Osteocyte (in vitro differentiated cells): Measurements from ENCODE around the gene NDFIP2. TPM values are rescaled to one million over a fixed set of nuclear protein-coding genes. Genes with fewer than 3 reads are reported as not detected.

Source experiments
- DNase-seq: peaks from one replicate; pipeline ENCODE4 v3.0.0; 2021; ENCODE audit warnings: mixed read lengths; ENCODE audit not compliant: unreplicated experiment; ENCODE audit errors: extremely low spot score
- H3K27ac Mint-ChIP-seq: one replicate; pipeline ENCODE4 v1.8.0; 2021; ENCODE audit warnings: mild to moderate bottlenecking, mixed read lengths; ENCODE audit not compliant: unreplicated experiment
- H3K27me3 Mint-ChIP-seq: one replicate; pipeline ENCODE4 v1.8.0; 2021; ENCODE audit warnings: mixed read lengths; ENCODE audit not compliant: unreplicated experiment
- H3K36me3 Mint-ChIP-seq: one replicate; pipeline ENCODE4 v1.8.0; 2021; ENCODE audit warnings: mixed read lengths; ENCODE audit not compliant: unreplicated experiment
- H3K4me1 Mint-ChIP-seq: one replicate; pipeline ENCODE4 v1.8.0; 2021; ENCODE audit warnings: mixed read lengths; ENCODE audit not compliant: unreplicated experiment
- H3K4me3 Mint-ChIP-seq: one replicate; pipeline ENCODE4 v1.8.0; 2021; ENCODE audit warnings: mild to moderate bottlenecking, moderate library complexity, mixed read lengths; ENCODE audit not compliant: unreplicated experiment
- H3K9me3 Mint-ChIP-seq: one replicate; pipeline ENCODE4 v1.8.0; 2021; ENCODE audit warnings: mixed read lengths; ENCODE audit not compliant: unreplicated experiment
- CTCF ChIP-seq: fragments of 200-600 bp; sonication (generic); IDR thresholded peaks from 2 replicates; pipeline ENCODE4 v1.5.0; 2021; ENCODE audit warnings: antibody characterized with exemption, mild to moderate bottlenecking, moderate library complexity
- total RNA-seq: library from RNA; stranded (reverse); gene quantifications from 2 replicates; pipeline ENCODE4 v1.2.1, GENCODE V29; 2021

Gene NDFIP2
- total RNA-seq, 1 donor from 2014 or later: 30.6 TPM

GRCh38 chr13:79497852-79498251 is 16.9 kb downstream of the NDFIP2 start:
- Mint-ChIP-seq H3K27me3 (no peaks in the 10 kb centered on the region), H3K36me3 (peaks cover 3% of the 10 kb centered on the region), H3K4me3 (no peak overlapping the region), H3K4me1 (peaks cover 6% of the 10 kb centered on the region), H3K9me3 (peaks cover 14% of the 10 kb centered on the region), H3K27ac (no peak overlapping the region)
- TF ChIP-seq CTCF: no peak
- DNase-seq: no peak

GRCh38 chr13:79500829-79501228 is 19.9 kb downstream of the NDFIP2 start:
- no peak for TF ChIP-seq CTCF
- peaks cover 14% of the 10 kb centered on the region for H3K9me3 Mint-ChIP-seq
- no peak overlapping the region for H3K27ac Mint-ChIP-seq
- peaks cover 2% of the 10 kb centered on the region for H3K4me1 Mint-ChIP-seq
- no peak overlapping the region for H3K4me3 Mint-ChIP-seq
- H3K27me3 Mint-ChIP-seq: no peaks in the 10 kb centered on the region
- H3K36me3 Mint-ChIP-seq: peaks cover 3% of the 10 kb centered on the region
- no peak for DNase-seq

GRCh38 chr13:79501538-79502232 is 20.7 kb downstream of the NDFIP2 start:
- no peak for TF ChIP-seq CTCF
- DNase-seq: no peak
- Mint-ChIP-seq H3K27me3 (no peaks in the 10 kb centered on the region), H3K27ac (no peak overlapping the region), H3K4me1 (peaks cover 2% of the 10 kb centered on the region), H3K4me3 (no peak overlapping the region), H3K9me3 (peaks cover 14% of the 10 kb centered on the region), H3K36me3 (peaks cover 3% of the 10 kb centered on the region)

GRCh38 chr13:79502859-79503468 is 22.0 kb downstream of the NDFIP2 start:
- peaks cover 3% of the 10 kb centered on the region for H3K36me3 Mint-ChIP-seq
- DNase-seq: no peak
- H3K27ac Mint-ChIP-seq: no peak overlapping the region
- peaks cover 14% of the 10 kb centered on the region for H3K9me3 Mint-ChIP-seq
- H3K4me1 Mint-ChIP-seq: peaks cover 2% of the 10 kb centered on the region
- no peaks in the 10 kb centered on the region for H3K27me3 Mint-ChIP-seq
- no peak overlapping the region for H3K4me3 Mint-ChIP-seq
- no peak for TF ChIP-seq CTCF

DNA sequence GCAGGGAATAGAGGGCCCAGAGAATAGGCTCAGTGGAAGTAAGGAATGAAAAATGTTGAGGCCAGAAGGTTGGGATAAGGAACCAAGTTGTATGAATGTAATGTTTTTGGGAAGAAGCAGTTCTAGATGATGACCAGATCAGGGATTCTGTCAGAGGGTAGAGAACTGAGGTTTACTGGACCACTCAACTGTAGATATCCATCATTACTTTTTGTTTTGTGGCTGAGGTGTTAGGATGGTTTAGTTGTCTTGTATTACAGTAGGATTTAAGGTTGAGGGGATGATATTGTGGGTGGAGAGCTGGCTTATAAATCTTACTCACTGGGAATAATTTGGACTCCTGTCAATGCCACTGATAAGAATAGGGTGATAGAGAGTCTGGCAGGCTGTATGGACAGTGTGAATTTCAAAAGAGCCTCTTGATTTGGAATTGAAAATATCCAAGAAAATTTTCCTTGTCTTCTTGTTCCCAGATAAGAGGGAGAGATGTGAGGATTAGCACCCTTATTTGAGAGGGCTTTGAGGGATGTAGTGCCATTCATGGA is 22.6 kb downstream of the NDFIP2 start:
- no peak overlapping the region for H3K4me3 Mint-ChIP-seq
- peaks cover 3% of the 10 kb centered on the region for H3K36me3 Mint-ChIP-seq
- H3K9me3 Mint-ChIP-seq: peaks cover 14% of the 10 kb centered on the region
- H3K4me1 Mint-ChIP-seq: peaks cover 2% of the 10 kb centered on the region
- no peak for TF ChIP-seq CTCF
- DNase-seq: no peak
- H3K27me3 Mint-ChIP-seq: no peaks in the 10 kb centered on the region
- no peak overlapping the region for H3K27ac Mint-ChIP-seq
